DOHH2 (cell line): ENCODE measurements around the gene HDLBP.

Experiments
- H3F3A ChIP-seq: fragments of 200-600 bp; sonication (generic), shearing (Covaris generic); 2 replicates; pipeline ENCODE4 v1.6.0; 2016; ENCODE audit warnings: antibody characterized with exemption, mild to moderate bottlenecking; ENCODE audit not compliant: control insufficient read depth, insufficient read depth
- H3K27ac ChIP-seq: fragments of 200-600 bp; sonication (generic); 2 replicates; pipeline ENCODE4 v1.5.1; 2014; ENCODE audit warnings: low read depth, mild to moderate bottlenecking, low read length, moderate library complexity
- H3K27me3 ChIP-seq: fragments of 200-600 bp; sonication (generic); 2 replicates; pipeline ENCODE4 v1.6.1; 2014; ENCODE audit warnings: mild to moderate bottlenecking, low read length, mixed read lengths; ENCODE audit not compliant: control insufficient read depth
- H3K36me3 ChIP-seq: fragments of 200-600 bp; sonication (generic); 2 replicates; pipeline ENCODE4 v1.6.1; 2014; ENCODE audit warnings: mild to moderate bottlenecking, low read length, moderate library complexity, mixed read lengths; ENCODE audit not compliant: control insufficient read depth
- H3K4me1 ChIP-seq: fragments of 200-600 bp; sonication (generic); 2 replicates; pipeline ENCODE4 v1.6.1; 2014; ENCODE audit warnings: mild to moderate bottlenecking, low read length, mixed read lengths; ENCODE audit not compliant: control insufficient read depth
- H3K4me2 ChIP-seq: fragments of 200-600 bp; sonication (generic); 2 replicates; pipeline ENCODE4 v1.6.0; 2014; ENCODE audit warnings: mild to moderate bottlenecking, low read length, moderate library complexity
- H3K4me3 ChIP-seq: fragments of 200-600 bp; sonication (generic); 2 replicates; pipeline ENCODE4 v1.5.1; 2014; ENCODE audit warnings: mild to moderate bottlenecking, low read length, mixed read lengths
- H3K79me2 ChIP-seq: fragments of 200-600 bp; sonication (generic); 2 replicates; pipeline ENCODE4 v1.6.1; 2014; ENCODE audit warnings: mild to moderate bottlenecking, low read length, mixed read lengths; ENCODE audit not compliant: control insufficient read depth
- H3K9me2 ChIP-seq: fragments of 200-600 bp; sonication (generic); replicated peaks from 2 replicates; pipeline ENCODE4 v1.6.1; 2014; ENCODE audit warnings: mild to moderate bottlenecking, low read length, mixed read lengths; ENCODE audit not compliant: control insufficient read depth
- H3K9me3 ChIP-seq: fragments of 200-600 bp; sonication (generic); 2 replicates; pipeline ENCODE4 v1.6.1; 2014; ENCODE audit warnings: antibody characterized with exemption, low read length, mixed read lengths; ENCODE audit not compliant: control insufficient read depth, insufficient read depth
- H4K20me1 ChIP-seq: fragments of 200-600 bp; sonication (generic); 2 replicates; pipeline ENCODE4 v1.6.0; 2014; ENCODE audit warnings: low read depth, mild to moderate bottlenecking, antibody characterized with exemption, low read length, moderate library complexity; ENCODE audit not compliant: control insufficient read depth, insufficient read depth
- EZH2phosphoT487 ChIP-seq: fragments of 200-600 bp; sonication (generic); IDR thresholded peaks from 2 replicates; pipeline ENCODE4 v1.6.1; 2017; ENCODE audit warnings: borderline replicate concordance, mild to moderate bottlenecking, antibody characterized with exemption, low read length, moderate library complexity, mixed read lengths
- TF ChIP-seq, protein P1 (sequence below): fragments of 200-600 bp; sonication (generic); IDR thresholded peaks from one replicate; pipeline ENCODE4 v1.5.1; 2014; ENCODE audit warnings: antibody characterized with exemption, mild to moderate bottlenecking, low read depth, low read length; ENCODE audit not compliant: poor library complexity, severe bottlenecking

The HDLBP gene

DNA sequence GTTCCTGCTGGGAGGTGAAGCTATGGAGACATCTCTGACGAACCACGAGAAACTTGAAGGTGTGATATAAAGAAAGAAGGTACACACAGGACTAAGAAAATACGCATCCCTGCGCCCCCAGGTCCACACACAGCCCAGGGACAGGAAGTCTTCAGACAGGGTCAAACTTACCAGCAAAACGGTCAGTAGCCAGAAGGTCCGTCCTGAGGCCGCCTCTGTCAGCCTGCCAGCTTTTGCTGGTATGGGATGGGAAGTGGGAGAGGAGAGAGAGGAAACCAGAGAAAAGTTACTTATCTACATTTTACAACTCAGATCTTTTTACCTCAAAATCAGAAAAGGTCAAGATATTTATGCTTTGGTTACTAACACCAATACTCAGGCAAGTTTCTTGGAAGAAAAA lies 47.2 kb downstream of the HDLBP start:
- H4K20me1 ChIP-seq: peaks cover 11% of the 10 kb centered on the region
- TF ChIP-seq, protein P1, sequence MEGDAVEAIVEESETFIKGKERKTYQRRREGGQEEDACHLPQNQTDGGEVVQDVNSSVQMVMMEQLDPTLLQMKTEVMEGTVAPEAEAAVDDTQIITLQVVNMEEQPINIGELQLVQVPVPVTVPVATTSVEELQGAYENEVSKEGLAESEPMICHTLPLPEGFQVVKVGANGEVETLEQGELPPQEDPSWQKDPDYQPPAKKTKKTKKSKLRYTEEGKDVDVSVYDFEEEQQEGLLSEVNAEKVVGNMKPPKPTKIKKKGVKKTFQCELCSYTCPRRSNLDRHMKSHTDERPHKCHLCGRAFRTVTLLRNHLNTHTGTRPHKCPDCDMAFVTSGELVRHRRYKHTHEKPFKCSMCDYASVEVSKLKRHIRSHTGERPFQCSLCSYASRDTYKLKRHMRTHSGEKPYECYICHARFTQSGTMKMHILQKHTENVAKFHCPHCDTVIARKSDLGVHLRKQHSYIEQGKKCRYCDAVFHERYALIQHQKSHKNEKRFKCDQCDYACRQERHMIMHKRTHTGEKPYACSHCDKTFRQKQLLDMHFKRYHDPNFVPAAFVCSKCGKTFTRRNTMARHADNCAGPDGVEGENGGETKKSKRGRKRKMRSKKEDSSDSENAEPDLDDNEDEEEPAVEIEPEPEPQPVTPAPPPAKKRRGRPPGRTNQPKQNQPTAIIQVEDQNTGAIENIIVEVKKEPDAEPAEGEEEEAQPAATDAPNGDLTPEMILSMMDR: no peak
- TF ChIP-seq EZH2phosphoT487: no peak
- no peaks in the 10 kb centered on the region for H3K9me3 ChIP-seq
- no peak overlapping the region for H3K4me3 ChIP-seq
- peaks cover 40% of the 10 kb centered on the region for H3K36me3 ChIP-seq
- H3F3A ChIP-seq: no peaks in the 10 kb centered on the region; the same call in 1 of the 2 replicates
- H3K9me2 ChIP-seq: no peaks in the 10 kb centered on the region
- peaks cover 17% of the 10 kb centered on the region for H3K4me1 ChIP-seq
- H3K27ac ChIP-seq: no peak overlapping the region
- no peak overlapping the region for H3K4me2 ChIP-seq
- H3K79me2 ChIP-seq: peaks cover 62% of the 10 kb centered on the region
- no peaks in the 10 kb centered on the region for H3K27me3 ChIP-seq

DNA sequence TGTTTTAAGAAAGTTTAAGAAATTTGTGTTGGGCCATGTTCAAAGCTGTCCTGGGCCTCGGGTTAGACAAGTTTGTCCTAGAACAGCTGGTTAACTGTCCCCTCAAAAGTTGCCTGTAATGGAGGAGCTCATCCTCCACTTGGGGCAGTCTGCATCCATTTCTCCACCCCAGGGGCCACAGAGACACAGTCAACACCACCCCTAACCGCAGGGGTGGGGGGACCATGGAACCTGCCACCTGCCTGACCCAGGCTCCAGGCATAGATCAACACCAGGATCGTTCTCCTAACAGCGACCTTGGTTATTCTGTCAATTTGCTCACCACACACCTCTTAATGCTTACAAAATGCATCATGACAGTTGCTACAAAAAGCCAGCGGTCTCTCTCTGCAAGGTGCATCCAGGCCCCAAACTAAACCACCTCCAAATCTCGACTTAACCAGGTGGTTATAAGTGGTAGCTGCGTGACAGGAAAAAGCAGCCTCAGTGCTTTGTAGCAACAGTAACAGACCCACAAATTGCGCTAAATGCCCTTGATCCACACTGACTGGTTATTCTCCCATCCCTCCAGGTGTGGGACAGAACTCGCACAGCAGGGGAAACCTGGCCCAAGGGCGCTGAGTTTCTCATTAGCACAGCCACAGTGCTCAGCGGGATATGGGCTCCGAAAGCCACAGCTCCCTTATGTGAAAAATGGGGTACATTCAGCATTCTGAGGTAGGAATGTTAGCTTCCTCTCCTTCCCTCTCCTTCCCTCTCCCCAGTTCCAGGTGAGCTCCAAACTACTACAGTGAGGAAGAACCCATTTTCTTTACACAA lies 48.0 kb downstream of the HDLBP start:
- peaks cover 55% of the 10 kb centered on the region for H3K79me2 ChIP-seq
- H3K4me2 ChIP-seq: no peak overlapping the region
- peaks cover 11% of the 10 kb centered on the region for H4K20me1 ChIP-seq
- H3K27ac ChIP-seq: no peak overlapping the region
- no peaks in the 10 kb centered on the region; the same call in 1 of the 2 replicates for H3F3A ChIP-seq
- no peak overlapping the region for H3K4me3 ChIP-seq
- H3K9me3 ChIP-seq: no peaks in the 10 kb centered on the region
- no peaks in the 10 kb centered on the region for H3K27me3 ChIP-seq
- H3K9me2 ChIP-seq: no peaks in the 10 kb centered on the region
- H3K4me1 ChIP-seq: peaks cover 11% of the 10 kb centered on the region
- TF ChIP-seq EZH2phosphoT487: no peak
- TF ChIP-seq, protein P1: peak; percentile 7
- peaks cover 48% of the 10 kb centered on the region for H3K36me3 ChIP-seq

DNA sequence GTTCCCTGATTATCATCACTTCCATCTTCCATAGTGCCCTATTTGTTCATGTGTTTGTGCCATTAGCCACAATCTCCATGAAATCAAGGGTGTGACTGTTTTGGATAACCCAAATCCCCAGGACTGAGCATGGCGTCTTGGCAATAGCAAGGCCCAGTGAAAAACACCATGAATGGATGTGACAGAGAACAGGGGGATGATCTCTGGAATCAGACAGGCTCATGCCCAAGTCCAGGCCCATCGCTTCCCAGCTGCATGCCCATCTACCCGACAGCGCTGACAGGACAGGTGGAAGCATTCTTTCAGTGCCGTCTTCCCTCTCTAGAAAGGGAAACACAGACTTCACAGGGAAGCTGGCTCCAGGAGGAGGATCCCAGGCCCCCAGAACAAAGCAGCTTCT lies 50.0 kb downstream of the HDLBP start:
- peaks cover 36% of the 10 kb centered on the region for H3K79me2 ChIP-seq
- peaks cover 3% of the 10 kb centered on the region for H4K20me1 ChIP-seq
- no peak overlapping the region for H3K4me3 ChIP-seq

More for the DNA sequence above, 50.0 kb downstream of the HDLBP start:
- Histone ChIP-seq H3K4me2 (no peak overlapping the region), H3F3A (no peaks in the 10 kb centered on the region; the same call in 1 of the 2 replicates), H3K9me2 (no peaks in the 10 kb centered on the region), H3K9me3 (no peaks in the 10 kb centered on the region), H3K27me3 (no peaks in the 10 kb centered on the region), H3K4me1 (no peaks in the 10 kb centered on the region), H3K36me3 (peaks cover 68% of the 10 kb centered on the region), H3K27ac (no peak overlapping the region)
- no peak for TF ChIP-seq EZH2phosphoT487
- TF ChIP-seq, protein P1: no peak
